ENCODE data around the gene ACSL5.

Gene ACSL5, protein sequence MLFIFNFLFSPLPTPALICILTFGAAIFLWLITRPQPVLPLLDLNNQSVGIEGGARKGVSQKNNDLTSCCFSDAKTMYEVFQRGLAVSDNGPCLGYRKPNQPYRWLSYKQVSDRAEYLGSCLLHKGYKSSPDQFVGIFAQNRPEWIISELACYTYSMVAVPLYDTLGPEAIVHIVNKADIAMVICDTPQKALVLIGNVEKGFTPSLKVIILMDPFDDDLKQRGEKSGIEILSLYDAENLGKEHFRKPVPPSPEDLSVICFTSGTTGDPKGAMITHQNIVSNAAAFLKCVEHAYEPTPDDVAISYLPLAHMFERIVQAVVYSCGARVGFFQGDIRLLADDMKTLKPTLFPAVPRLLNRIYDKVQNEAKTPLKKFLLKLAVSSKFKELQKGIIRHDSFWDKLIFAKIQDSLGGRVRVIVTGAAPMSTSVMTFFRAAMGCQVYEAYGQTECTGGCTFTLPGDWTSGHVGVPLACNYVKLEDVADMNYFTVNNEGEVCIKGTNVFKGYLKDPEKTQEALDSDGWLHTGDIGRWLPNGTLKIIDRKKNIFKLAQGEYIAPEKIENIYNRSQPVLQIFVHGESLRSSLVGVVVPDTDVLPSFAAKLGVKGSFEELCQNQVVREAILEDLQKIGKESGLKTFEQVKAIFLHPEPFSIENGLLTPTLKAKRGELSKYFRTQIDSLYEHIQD

DNA sequence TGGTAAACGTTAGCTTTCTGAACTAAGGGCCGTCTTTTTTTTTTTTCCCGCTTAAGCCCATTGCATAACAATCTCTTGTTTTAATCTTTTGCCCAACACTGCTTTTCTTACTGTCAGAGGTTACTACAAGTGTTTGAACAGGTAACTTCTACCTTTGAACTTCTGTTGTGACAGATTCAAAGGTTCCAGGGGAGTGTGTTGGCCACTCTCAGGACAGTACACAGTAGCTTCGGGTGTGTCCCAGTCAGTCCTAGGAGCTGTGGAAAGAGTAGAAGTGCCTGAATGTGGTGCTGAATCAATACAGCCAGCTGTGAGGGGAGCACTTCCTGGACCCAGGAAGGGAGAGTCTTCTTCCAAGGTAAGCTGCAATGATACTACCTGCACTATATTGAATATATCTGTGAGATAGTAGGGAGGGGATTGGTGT is at the start of gene ACSL5:
Gene ACSL5 (plus strand): TSS at position 205 of the 427 bp plus-strand sequence. CDS start 20,831 bp downstream, outside the sequence.
- DNase-seq: no peak

DNA sequence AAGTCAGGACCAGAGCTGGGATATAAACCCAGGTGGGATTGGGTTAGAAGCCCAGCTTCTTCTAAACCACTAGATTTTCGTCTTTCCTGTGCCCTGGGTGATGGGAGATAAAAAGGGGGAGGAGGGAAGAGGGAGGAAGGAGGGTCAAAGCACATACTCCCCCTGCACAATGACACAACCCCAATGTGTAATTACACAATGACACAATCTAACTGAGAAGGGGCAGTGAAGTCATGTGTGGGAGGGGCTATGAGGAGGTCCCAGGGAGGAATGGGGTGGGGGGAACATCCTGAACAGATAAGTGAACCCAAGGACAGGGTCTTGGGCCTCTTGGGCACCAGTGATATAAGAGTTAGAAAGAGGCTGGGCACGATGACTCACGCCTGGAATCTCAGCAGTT is 46.2 kb upstream of the ACSL5 start:
- DNase-seq: no peak

DNA sequence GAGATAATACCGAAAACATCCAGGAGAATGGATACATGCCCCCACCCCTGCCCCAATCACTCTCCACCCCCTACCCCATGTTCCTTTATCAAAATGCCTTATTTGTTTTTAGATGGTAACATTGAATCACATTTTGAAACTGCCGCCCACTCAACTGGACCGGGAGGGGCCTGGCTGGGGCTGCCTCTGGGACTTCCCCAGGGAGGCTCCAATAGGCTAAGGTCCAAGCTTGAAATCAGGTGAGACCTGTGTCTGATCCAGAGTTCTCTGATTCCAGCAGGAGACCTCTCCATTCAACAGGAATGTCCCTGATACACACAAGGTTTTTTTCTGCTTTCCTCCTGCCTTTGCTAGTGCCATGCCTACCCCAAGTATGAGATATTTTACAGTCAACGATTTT is 43.8 kb upstream of the ACSL5 start:
- DNase-seq: no peak

DNA sequence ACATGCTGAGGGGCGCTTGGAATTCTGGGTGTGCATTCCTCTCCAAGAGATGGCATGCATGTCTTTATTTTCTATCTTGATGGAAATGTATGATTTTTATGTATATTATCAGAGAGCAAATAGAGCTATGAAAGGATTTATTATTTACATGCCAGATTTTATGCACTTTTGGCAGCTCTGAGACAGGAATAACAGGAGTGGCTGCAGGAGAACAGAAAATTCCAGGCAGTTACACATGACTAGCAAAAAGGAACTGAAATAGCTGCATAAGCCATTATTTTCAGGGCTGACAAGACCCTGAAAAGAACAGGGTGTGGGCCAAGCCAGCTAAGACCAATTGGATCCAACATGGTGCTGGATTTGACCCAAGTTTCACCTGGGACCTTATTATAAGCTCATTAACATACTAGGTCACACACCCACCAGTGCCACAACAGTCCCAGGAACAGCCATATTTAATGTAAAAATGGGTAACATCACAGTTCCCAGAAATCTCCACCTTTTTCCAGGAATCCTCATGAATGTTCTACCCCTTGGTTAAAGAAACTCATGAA is 43.2 kb upstream of the ACSL5 start:
- no peak for DNase-seq

DNA sequence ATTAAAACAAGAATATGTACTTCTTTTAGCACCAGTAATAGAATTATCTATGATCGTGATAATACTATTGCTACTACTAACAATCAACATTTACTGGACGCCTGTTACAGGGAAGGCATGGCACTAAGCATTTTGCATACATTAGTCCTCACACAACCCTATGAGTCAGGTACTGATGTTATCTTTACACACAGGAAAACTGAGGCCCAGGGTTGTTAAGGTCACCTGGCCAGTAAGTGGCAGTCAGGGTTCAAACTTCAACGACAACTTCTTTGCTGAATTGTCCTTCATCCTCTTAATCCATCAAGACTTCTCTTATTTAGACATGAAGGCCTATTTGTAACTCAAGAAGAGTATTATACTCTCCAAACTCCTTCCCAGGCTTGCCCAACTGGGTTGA is 41.9 kb upstream of the ACSL5 start:
- no peak for DNase-seq

DNA sequence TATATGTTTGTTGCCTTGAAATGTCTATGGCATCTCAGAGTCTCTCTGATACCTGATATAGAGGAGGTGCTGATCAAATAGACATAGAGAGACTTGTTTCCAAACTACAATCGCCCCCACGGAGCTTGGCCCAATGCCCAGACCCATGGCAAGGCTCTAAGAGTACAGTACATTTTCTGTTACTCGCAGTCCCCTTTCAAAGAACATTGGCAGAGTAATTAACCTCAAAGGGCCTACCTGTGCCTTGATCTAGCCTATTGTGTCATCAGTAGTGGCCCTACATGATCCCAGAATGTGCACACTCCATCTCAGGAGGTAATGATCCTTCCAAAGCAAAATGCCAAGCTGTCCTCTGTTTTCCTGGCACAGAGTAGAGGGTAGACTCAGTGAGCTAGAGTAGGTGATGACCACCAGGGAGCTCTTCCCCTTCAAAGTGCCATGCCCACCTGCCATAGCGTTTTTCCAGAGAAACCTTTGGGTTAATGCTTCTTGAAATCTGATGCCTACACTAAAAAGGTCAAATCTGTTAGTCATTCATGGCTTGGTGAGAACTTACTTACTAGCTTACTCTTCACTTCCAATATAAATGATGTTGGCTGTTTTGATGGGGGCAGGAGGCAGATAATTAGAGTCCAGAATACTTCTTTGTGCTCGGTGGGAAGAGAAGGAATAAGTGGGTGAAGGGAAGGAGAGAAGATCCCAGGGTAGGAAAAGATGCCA is 41.2 kb upstream of the ACSL5 start:
- no peak for DNase-seq

DNA sequence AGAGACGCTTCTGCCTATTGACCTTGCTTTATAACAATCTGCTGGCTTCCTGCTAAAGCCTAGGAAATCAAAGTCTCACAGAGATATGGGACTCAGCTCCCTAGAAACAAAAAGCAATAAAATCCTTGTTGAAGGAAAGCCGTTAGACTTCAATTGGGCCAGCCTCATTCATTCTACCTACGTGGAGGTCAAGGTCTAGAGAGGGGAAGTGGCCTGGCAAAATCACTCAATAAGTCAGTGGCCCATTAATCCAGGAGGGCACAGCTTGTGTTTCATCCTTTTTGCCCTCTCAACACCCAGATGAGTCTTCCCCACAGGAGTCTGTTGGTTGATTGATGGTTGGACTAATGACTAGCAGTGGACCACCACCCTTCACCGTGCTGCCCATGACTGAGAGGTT is 40.5 kb upstream of the ACSL5 start:
- DNase-seq: no peak

DNA sequence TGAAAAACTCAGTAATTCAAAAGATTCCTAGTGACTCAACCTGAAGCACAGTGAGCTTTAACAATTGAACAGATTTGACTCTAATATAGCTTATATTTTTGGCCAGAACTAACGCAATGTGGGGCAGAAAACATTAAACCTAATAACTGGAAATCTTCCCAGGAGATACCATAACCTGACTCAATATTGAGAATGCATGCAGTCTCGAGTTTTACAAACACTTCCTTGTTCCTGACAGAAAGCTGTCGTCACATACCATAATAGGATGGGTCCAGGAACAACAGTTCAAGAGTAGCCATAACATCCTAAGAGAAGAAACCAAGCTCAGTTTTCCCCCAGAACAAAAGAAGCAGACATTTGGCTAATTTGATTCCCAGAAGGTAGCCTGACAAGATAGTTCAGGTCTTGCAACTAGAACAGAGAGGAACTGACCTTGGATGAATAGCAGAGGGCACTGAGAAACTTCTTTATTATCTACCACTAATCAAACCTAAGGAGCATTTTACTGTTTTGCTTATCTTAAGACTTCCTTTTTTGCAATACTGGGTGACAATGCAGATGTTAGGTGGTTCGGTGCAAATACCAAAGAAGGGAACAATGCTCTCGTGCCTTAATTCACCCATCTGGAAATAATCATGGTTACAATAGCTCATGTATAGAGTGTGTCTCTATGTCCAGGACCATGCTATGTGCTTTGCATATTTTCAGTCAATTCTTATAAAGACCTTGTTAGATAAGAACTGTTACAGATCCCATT is 38.6 kb upstream of the ACSL5 start:
- no peak for DNase-seq

DNA sequence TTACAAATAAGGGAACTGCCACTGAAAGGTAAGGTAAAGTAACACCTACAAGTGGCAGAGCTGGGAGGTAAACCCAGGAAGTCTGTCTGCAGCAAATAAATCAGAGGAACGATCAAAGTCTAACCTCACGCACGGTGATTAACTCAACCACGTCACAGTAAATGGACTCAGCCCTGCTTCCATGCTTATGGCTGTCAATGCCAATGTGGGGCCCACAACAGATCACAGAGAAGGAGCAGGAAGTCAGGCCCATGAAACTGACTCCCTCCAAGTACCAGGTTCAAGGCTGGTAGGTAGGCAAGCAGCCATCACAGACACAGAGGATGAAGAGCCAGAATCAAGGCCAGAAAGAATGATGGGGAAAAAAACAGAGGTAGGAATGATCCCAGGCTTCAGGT is 38.0 kb upstream of the ACSL5 start:
- no peak for DNase-seq

DNA sequence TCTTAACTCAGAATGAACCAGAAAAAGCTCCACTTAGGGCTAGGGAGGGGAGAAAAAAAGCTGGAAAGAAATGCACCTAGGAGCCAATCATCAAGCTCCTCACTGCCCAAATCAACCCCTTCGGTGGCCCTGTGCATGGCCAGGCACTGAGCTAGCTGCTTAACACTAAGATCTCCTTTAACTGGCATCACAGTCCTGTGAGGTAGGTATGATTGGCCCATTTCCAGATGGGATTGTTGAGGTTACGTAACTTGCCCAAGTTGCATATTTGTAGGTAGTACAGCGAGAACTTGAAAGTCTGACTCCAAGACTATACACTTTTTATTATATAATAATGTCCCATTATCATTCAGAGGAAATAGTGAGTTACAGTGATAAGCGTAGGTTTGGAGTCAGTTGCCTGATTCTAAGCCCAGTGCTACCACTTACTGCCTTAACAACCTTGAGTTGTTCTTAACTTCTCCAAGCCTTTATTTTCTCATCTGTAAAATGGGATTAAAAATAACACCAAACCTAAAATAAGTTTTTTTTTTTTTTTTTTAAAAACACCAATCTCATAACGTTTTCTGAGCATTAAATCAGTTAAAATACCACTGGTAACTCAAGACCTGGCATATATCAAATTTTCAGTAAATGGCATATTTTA is 37.2 kb upstream of the ACSL5 start:
- DNase-seq: no peak

DNA sequence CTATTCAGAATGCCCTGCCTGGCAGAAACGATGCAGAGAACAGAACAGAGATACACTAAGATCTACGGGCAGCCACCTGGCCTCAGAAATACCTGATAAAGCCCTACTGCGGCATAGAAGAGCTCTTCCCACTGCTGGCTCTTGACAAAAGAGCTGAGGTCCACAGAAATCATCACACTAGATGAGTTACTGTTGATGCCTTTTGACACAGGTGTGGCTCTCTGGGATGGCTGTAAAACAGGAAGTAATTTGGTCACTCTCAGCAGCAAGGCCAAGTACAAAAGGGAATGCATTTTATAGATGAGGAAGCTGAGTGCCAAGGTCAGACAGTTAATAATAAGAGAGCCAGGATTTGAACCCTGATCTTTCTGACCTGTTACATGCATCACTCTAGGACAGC is 35.0 kb upstream of the ACSL5 start:
- DNase-seq: no peak

DNA sequence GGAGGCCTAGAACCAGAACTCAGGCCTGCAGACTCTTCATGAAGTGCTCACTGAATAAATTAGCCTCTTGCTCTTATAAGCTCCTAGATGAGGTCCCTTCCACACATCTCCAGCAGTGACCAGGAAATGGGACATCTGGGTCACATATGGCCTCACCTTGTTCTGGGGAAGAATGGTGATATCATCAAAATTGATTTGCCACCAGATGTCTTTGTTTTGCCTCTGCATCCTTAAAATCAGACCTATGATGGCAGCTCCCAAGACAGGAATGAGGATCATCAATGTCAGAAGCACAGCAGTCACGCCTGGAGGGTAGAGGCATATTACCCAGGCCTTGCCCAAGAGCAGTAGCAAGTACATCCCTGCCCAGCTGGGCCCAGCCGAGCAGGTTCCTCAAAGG is 33.3 kb upstream of the ACSL5 start:
- DNase-seq: no peak

DNA sequence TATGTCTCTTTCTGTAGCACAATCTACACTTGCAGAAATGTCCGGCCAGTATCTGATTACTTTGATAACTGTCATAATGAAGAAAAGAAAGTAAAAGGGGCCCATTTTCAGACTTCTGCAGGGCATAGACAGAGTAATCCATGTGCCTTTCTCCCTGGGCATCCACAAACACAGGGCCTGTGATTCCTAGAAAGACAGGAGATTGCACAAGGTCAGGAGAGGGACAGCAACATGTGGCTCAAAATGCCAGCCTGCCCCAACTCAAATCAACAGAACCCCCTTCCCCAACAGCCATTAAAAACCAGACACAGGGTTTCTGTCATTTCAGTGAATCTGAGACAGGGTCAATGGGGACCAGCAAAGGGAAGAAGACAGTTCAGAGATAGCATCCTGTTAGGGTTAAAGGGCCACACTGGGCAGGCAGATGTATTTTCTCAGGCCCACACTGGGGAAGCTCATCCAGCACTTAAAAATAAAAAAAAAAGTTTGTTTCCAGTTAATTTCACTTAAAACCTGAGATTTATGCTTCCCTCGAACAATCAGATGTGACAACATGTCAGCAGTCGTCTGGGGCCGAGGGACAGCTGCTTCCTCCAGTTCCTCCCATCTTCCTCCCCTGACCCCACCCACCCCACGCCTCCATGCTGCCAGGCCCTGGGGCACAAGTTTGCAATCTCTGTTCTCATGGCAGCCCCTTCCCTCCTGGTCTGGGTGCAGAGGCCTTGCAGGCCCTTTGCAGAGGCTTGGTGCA is 30.7 kb upstream of the ACSL5 start:
- no peak for DNase-seq

DNA sequence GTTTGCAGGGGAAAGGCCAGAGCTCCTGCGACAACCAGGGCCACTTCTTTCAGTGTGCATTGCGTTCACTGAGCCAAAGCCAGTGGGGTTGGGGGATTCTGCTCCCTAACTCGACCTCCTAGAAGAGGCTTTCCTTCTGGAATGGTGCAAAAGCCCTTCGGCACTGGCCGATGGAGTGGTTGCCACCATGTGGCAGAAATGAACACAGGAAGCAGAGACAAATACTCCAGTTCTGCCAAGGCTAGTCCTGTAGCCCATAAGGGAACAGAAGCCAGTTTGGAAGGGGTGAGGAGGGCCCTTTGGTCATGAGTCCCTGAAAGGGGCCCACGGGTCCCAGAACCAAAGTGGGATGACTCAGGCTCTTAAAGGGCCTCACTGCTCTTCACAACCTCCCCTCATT is 29.7 kb upstream of the ACSL5 start:
- DNase-seq: no peak

DNA sequence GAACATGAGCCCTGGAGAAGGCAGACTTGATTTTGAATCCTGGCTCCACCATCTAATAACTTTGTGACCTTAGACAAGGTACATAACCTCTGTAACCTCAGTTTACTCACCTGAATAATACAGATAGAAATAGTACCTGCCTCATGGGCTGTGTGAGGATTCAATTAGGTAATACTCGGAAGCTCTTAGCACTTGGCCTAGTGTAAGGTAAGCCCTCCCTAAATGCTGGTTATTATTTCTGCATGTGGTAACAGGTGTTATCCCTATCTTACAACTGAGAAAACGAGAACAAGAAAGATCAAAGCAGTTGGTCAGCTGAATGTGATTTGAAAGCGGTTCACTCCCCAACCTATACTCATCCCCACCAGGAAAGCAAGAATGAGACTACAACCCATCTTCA is 28.7 kb upstream of the ACSL5 start:
- DNase-seq: no peak

DNA sequence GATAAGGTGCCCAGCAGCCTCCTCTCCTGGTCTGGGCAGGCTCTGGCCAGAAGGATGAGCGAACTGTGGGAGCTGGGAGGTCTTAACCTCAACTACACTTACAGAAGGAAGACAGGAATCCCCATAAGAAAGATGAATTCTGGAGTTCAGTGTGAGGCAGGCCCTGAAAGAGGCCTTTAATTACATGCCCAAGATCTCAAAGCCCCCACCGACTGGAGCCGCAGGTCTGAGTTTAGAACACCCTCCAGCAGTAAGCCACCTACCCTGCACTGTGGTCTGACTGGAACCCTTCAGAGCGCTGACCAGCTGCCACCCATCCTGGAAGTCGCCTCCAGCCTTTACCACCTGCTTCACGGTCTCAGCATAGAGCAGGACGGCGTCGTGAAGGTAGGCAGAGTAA is 28.2 kb upstream of the ACSL5 start:
- no peak for DNase-seq

DNA sequence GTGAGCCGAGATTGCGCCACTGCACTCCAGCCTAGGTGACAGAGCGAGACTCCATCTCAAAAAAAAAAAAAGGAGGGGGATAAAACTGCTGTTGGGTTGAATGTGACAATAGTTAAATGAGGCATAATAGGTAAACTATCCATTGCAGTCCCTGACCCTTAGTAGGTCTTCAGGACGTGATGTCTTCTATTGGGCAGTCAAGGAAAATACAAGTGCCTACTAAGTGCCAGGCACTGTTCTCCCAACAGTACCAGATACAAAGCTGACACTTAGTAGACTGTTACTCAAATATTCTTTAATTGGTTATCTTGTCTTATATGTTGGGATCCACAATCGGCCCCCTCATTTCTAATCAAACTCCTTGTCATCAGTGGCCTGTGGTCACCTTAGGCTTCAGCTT is 27.1 kb upstream of the ACSL5 start:
- no peak for DNase-seq

DNA sequence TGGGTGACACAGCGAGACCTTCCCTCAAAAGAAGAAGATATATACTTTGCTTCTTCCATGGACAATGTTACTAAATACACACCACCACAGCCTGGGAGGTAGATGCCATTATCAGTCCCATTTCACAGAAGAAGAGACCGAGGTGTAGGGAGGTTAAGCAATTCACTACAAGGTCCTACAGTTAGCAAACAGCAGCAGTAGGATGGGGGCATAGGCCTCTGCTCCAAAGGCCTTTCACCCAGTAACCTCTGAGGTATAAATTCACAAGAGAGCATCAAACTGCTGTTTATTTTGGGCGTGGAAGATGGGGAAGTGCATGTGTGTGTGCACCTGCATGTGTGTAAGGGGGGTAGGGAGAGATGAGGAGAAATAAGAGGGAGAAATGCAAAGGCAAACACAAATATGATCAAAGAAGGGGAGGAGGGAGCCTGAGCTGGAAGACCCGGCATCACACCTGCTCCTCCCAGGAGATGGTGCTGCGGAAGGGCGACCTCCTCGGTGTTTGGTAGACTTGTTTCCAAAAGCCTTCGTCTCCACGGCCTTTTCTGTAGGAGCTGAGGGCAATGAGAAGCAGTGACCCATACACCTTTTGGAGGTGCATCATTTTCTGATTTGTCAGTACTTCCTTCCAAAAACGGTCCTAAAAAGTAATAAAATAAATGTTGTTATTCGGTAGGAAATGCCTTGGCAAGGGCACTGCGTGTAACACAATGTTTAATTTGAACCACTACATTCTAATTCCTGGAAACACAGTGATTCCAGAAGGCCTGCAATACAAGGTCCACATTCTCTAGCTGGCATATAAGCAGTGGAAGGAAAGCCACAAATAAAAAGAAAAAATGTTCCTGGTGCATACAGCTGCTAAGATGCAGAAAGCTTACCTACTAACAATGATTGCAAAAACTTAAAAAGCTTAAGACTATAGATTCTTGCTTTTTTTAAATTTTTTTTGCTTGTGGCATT is 25.9 kb upstream of the ACSL5 start:
- DNase-seq: no peak

DNA sequence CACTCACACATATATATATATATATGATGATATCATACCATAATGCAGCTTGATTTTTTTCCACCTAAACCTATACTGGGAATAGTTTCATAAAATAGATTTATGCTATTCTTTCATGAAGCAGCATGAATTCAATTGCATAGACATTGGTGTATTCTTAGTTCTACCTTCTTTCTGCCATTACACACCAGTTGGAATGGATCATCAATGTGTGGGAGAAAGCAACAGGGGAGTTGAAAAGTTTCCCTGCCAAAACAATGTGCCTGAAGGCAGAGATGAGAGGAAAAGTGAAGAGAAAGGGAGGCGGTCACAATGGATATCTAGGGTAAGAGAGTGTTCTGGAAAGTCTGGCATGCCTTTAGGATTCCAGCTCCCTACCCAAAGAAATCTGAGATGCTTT is 25.2 kb upstream of the ACSL5 start:
- no peak for DNase-seq

DNA sequence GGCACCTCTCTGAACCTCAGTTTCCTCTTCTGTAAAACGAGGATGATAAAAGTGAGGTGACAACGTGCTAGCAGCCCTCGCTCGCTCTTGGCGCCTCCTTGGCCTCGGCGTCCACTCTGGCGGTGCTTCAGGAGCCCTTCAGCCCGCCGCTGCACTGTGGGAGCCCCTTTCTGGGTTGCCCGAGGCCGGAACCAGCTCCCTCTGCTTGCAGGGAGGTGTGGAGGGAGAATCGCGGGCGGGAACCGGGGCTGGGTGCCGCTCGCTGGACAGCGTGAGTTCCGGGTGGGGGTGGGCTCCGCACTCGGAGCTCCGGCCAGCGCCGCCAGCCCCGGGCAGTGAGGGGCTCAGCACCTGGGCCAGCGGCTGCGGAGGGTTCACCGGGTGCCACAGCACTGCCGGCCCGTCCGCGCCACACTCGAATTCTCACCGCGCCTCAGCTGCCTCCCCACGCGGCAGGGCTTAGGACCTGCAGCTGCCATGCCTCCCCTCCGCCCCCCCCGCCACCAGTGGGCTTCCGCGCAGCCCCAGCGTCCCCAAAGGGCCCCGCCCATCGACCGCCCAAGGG is 24.3 kb upstream of the ACSL5 start:
- DNase-seq: no peak

Data from activated effector memory CD4-positive, alpha-beta T cell treated with anti-CD3 and anti-CD28 coated beads, Interleukin-2, amount 50 U/mL, for 16 hours (primary cell).